Measurements from ENCODE around the gene SMYD3.
A peak's percentile ranks its signal among the peaks of the same experiment; 100 is the strongest.

SMYD3 gene

DNA sequence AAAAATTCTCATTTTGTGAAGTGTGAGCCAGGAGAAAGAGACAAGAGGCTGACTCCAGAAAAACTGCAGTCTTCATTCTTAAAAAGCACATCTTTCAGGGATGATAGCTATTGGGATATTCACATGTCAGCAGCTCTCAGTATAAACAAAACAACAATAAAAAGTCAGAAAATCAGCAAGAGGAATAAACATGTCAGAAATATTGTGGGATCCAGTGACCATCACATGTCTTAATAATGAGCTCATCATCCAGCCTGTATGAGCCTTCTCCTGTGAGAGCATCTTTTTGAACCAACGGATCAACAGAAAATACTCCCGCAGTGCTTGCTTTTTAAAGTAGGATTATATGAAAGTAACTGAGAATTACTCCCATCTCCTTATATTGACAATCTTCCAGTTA is 241.6 kb downstream of the SMYD3 start:
- DNase-seq, result no peak

DNA sequence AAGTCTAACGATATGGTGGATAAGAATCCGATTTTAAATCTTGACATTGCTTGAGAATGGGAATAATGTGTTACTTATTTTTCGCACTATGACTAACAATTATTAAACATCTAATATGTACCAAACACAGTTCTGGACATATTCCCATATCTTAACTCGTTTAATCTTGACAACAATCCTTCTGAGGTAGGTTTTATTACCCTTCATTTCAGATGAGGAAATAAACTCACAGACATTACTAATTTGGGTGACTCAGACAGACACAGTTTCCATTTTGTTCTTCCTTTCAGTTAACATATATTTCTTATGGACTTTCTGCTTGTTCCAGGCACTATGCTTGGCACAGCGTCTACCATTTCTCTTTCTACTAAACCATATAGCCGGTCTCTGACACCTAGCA is 244.8 kb downstream of the SMYD3 start:
- no peak for DNase-seq

- no peak for DNase-seq
Measured at GRCh38 chr1:246261639-246262038, 245.4 kb downstream of the SMYD3 start.

GRCh38 chr1:246258250-246258649 is 248.8 kb downstream of the SMYD3 start:
- no peak for DNase-seq

DNA sequence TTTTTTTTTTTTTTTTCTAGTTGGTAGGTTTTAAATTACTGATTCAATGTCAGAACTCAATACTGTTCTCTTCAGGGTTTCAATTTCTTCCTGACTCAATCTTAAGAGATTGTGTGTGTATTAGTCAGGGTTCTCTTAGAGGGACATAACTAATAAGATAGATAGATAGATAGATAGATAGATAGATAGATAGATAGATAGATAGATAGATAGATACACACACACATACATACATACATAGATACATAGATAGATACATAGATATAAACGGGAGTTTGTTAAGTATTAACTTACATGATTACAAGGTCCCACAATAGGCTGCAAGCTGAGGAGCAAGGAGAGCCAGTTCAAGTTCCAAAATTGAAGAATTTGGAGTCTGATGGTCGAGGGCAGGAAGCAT is 251.3 kb downstream of the SMYD3 start:
- no peak for DNase-seq

DNA sequence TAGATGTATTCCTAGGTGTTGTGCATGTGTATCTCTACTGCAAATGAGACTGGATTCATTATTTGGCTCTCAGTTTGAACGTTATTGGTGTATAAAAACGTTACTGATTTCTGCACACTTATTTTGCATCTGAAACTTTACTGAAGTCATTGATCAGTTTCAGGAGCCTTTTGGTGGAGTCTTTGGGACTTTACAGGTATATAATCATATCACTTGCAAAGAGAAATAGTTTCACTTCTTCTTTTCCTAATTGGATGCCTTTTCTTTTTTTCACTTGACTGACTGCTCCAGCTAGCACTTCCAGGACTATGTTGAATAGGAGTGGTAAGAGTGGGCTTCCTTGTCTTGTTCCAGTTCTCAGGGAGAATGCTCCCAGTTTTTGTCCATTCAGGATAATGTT is 252.2 kb downstream of the SMYD3 start:
- no peak for DNase-seq

- DNase-seq, result no peak
Measured at GRCh38 chr1:246246430-246246829, 260.6 kb downstream of the SMYD3 start.

DNA sequence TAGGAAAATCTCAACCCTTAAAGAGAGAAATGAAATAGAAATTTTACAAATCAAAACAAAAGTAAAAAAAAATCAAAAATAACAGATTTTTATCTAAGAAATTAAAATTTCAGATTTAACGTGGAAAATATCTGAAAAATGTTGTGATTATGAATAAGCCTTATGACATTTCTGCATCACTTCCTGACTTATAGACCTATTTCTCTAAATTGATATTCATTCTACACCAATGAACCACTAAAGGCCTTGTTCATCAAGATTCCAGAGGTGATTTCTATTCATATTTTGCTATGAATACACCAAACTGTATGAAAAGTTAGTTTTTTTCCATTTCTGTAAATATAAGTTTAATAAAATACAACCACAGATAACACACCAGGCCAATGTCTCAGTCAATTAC is 261.5 kb downstream of the SMYD3 start:
- no peak for DNase-seq

DNA sequence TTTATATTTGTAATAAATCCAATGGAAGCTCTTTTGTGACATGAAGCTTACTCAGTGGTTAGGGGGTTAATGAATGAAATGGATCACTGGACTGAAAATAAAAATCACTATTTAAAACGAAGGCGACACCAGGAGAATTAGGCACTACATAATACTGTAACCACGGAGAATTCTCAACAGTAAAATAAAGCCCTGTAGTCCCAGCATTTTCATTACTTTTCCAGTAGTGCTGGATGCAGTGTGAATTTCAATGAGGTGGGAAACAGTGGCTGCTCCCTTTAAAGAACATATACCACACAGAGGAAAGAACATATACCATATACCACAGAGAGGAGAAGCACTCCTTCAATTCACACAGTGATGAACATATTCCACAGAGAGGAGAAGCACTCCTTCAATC is 275.0 kb downstream of the SMYD3 start:
- DNase-seq, result no peak

DNA sequence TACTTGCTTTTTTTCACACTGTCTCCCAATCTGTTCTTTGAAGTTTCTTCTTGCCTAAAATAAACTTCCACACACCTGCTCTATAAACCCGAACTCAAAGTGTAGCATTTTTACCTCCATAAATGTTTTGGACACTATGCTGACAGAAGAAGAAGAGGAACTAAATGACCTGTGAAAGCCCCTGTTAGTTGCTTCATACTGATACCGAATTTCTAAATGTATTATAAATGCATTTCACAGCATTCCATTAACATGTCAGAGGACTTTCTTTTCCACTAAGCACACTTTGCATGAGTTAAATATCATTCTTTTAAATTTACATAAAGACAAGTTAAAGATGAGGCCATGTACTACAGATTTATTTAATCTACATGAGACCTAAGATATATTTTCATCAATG is 281.0 kb downstream of the SMYD3 start:
- no peak for DNase-seq

DNA sequence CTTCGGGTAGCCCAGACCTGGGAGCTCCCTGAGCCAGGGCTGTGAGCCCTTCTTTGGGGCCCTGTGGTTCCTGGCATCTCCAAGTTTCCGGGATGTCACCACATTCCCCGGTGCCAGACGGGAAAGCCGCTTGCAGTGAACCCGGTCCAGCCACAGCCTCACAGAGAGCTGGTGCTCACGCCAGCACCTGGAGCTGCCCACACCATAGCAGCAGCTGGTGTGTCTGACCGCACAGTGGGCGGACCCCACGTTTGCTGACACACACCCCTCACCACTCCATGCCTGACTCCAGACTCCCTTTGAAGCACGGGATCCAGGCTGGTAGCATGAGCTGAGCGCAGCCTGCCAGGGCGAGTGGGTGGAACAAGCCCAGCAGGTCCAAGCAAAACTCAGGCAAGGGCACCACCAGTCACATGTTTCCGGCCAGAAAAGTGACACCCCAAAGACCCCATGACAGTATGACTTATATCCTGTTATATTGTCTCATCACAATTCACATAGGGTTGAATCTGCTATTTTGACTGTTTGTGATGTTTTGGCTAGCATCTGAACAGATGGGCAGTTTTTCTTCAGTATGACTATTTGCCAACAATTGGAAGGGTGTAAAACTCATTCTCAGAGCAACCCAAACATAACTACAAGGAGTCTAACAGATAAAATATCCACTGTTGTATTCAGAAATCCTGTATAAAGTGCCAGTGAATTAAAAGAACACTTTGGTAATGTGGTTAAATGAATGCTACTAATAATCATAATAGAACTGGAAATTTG is 285.4 kb downstream of the SMYD3 start:
- no peak for DNase-seq

DNA sequence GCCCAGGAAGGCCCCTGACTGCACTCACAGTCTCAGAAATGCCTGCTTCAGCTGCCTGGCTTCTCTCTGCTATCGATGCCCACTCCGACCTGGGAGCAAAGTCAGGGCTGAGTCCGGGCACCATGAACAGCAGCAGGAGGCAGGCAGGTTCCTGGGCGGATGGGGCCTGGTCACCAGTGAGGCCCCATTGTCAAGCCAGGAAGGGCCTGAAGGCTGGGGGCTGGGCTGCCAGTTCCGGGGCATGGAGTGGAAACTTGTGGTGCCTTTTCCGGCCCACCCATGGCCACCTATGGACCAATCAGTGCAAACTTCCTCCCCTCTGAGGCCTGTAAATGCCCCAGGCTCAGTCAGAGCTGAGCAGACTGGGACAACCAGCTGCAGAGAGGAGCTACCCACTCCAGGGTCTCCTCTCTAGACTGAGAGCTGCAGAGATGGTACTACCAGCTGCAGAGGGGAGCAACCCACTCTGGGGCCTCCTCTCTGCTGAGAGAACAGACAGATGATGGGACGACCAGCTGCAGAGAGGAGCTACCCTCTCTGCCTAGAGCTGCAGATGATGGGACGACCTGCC is 286.5 kb downstream of the SMYD3 start:
- DNase-seq, result no peak

- DNase-seq, result peak; percentile 99
Measured at GRCh38 chr1:246219508-246220030, 287.5 kb downstream of the SMYD3 start.

DNA sequence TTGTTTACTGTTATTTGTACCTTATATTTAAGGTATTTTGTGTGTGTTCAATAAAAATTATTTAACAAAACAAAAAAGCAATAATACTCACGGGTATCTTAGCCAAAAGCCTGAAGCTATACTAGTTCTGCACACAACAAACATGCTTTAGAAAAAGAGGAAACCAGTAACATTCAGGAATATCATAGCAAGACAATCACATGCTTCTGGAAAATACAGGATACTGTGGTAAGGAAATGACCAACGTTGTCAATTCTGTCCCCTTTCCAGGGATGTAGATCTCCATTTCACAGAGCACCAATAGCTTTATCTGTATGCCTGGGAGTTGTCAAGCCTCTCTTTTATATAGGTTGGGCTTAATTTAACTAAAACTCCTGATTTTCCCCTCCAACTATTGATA is 288.4 kb downstream of the SMYD3 start:
- no peak for DNase-seq

GRCh38 chr1:246216906-246217305 is 290.2 kb downstream of the SMYD3 start:
- no peak for DNase-seq

DNA sequence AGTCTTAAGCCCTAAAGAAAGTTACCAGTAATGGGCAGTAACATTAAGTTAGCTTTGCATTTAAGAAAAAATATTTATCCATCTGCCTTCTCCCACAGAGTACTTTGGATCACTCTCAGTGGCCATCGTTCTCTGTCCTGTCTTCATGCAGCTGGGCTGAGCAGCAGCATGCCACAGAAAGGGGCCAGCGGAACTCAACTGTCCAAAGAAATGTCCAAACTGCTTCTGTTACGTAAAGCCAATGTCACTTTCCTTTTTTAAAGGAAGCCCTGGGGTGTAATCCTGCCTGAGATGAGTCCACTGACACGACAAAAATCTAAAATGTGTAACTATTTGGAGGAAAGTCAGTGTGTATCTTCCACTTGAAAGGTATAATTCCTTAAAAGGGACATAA is 291.6 kb downstream of the SMYD3 start:
- peak; percentile 38 for DNase-seq

GRCh38 chr1:246214708-246215509 is 292.2 kb downstream of the SMYD3 start:
- DNase-seq, result peak; percentile 86

- no peak for DNase-seq
Measured at GRCh38 chr1:246213947-246214346, 293.1 kb downstream of the SMYD3 start.

- DNase-seq, result no peak
Measured at GRCh38 chr1:246213502-246213901, 293.6 kb downstream of the SMYD3 start.

- DNase-seq, result no peak
Measured at GRCh38 chr1:246213036-246213435, 294.0 kb downstream of the SMYD3 start.

- no peak for DNase-seq
Measured at GRCh38 chr1:246212013-246212412, 295.1 kb downstream of the SMYD3 start.

GRCh38 chr1:246210756-246211155 is 296.3 kb downstream of the SMYD3 start:
- DNase-seq, result peak; percentile 78

GRCh38 chr1:246208105-246208504 is 299.0 kb downstream of the SMYD3 start:
- DNase-seq, result no peak

GRCh38 chr1:246203180-246203579 is 303.9 kb downstream of the SMYD3 start:
- DNase-seq, result no peak
